Ascending aorta (tissue), 2 donors: ENCODE results near the gene HPS6. TPM values are rescaled to one million over a fixed set of nuclear protein-coding genes. Genes with fewer than 3 reads are reported as not detected.

ENCODE experiments used
- DNase-seq, 2 donors: peaks; one replicate each; pipeline ENCODE4 v3.0.0-alpha.2; 2019; ENCODE audit warnings: low spot score in 2 of 2
- H3K27ac ChIP-seq, 2 donors: fragments of 200-600 bp; sonication (generic); one replicate each; pipeline ENCODE4 v1.5.1; 2016 to 2017; ENCODE audit warnings: mild to moderate bottlenecking in 1 of 2
- H3K27me3 ChIP-seq: fragments of 200-600 bp; sonication (generic); one replicate; pipeline ENCODE4 v1.5.1; 2017
- H3K36me3 ChIP-seq, 2 donors: fragments of 200-600 bp; sonication (generic); one replicate each; pipeline ENCODE4 v1.5.1; 2016
- H3K4me1 ChIP-seq, 2 donors: fragments of 200-600 bp; sonication (generic); one replicate each; pipeline ENCODE4 v1.5.1; 2016 to 2017; ENCODE audit warnings: mild to moderate bottlenecking in 1 of 2
- H3K4me3 ChIP-seq, 2 donors: fragments of 200-600 bp; sonication (generic); one replicate each; pipeline ENCODE4 v1.5.1; 2016 to 2017; ENCODE audit warnings: mild to moderate bottlenecking in 1 of 2
- H3K9me3 ChIP-seq, 2 donors: fragments of 200-600 bp; sonication (generic); one replicate each; pipeline ENCODE4 v1.5.1; 2016
- intact Hi-C: fragments of 100-400 bp; cut with DNase I; formaldehyde crosslinking; loops from one replicate; pipeline ENCODE4 v1.15.1; 2023
- total RNA-seq: library from RNA; depleted of rRNA; stranded (reverse); fragments of >200 nt; gene quantifications from one replicate; pipeline ENCODE4 v1.1.0, GENCODE V29; 2016
- TF ChIP-seq, protein P1 (sequence below), 3 experiments: fragments of 200-600 bp in 2 of 3; fragments of 450-650 bp in 1 of 3; sonication (generic) in 2 of 3; IDR thresholded peaks; one replicate each; pipeline ENCODE4 v1.5.1; 2016 to 2019; ENCODE audit warnings: antibody characterized with exemption in 3 of 3, mild to moderate bottlenecking in 1 of 3, moderate library complexity in 1 of 3

The HPS6 gene
- total RNA-seq, 1 donor from 2014 or later: 39.9 TPM

DNA sequence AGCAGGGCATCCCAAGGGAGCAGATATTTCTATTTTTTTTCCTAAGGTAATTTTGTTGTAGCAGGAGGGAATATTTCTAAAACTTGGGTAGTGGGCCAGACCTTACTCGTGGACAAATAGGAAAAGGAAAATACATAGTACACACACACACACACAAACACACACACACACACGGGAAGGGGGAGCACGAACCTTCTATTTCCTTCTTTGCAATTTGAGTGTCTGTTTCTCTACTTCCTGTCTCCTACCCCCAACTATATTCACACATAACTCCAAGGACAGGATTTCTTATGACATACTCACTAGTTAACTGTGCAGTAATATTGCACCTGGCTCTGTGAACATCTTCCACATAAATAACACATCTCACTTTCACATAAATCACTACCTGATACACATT is 50.6 kb downstream of the HPS6 start:
- Histone ChIP-seq H3K4me1 (peaks cover 33 to 53% of the 10 kb centered on the region in 2 donors), H3K4me3 (peak overlapping the region in 1 of 2 donors; percentile 84), H3K27ac (peak overlapping the region; percentile 71 to 100), H3K9me3 (no peaks in the 10 kb centered on the region), H3K27me3 (no peaks in the 10 kb centered on the region), H3K36me3 (peaks cover 7 to 9% of the 10 kb centered on the region in 2 donors)
- TF ChIP-seq, protein P1, sequence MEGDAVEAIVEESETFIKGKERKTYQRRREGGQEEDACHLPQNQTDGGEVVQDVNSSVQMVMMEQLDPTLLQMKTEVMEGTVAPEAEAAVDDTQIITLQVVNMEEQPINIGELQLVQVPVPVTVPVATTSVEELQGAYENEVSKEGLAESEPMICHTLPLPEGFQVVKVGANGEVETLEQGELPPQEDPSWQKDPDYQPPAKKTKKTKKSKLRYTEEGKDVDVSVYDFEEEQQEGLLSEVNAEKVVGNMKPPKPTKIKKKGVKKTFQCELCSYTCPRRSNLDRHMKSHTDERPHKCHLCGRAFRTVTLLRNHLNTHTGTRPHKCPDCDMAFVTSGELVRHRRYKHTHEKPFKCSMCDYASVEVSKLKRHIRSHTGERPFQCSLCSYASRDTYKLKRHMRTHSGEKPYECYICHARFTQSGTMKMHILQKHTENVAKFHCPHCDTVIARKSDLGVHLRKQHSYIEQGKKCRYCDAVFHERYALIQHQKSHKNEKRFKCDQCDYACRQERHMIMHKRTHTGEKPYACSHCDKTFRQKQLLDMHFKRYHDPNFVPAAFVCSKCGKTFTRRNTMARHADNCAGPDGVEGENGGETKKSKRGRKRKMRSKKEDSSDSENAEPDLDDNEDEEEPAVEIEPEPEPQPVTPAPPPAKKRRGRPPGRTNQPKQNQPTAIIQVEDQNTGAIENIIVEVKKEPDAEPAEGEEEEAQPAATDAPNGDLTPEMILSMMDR (IDR thresholded peaks at IDR 0.05): no peak
- DNase-seq: no peak
- intact Hi-C loops: loop anchor here (5.0 kb wide), 1 partner anchor 37 kb away; the partner anchor contains the start of gene NOLC1

DNA sequence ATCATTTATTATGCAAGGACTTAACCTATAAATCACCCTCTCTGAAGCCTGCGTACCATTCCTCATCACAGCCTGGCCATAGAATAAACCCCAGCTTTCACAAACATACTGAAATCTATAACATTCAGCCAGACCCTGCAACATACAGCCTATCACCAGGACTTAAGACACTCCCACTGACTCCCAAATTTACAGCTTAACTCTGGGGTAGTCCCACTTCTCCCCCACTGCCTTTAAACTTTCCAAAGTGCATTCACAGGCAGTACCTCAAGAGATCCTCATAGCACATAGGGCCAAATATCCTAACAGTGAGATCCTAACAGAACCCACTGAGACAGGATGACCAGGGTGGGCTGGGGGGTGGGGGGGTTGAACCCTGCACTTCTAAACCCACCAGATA is 51.5 kb downstream of the HPS6 start:
- DNase-seq: no peak
- peaks cover 0 to under 1% of the 10 kb centered on the region in 2 donors for H3K36me3 ChIP-seq
- no peaks in the 10 kb centered on the region for H3K9me3 ChIP-seq
- H3K4me3 ChIP-seq: peak overlapping the region; percentile 88 to 94
- no peaks in the 10 kb centered on the region for H3K27me3 ChIP-seq
- intact Hi-C loops: loop anchor here (5.0 kb wide), 1 partner anchor 36 kb away; the partner anchor contains the start of gene NOLC1
- H3K27ac ChIP-seq: peak overlapping the region; percentile 98 to 100
- peaks cover 35 to 57% of the 10 kb centered on the region in 2 donors for H3K4me1 ChIP-seq
- TF ChIP-seq, protein P1 (IDR thresholded peaks at IDR 0.05): no peak

Other genes starting within 250 kb of the HPS6 start
- 66.8 TPM for gene OGA, start 246.9 kb upstream of the HPS6 start, total RNA-seq
- 1.1 TPM for gene KCNIP2, start 221.5 kb upstream of the HPS6 start, total RNA-seq
- gene ARMH3, start 9.2 kb upstream of the HPS6 start, total RNA-seq: 4.5 TPM
- gene LDB1, start 55.0 kb downstream of the HPS6 start, total RNA-seq: 29.8 TPM
- gene PPRC1, start 67.7 kb downstream of the HPS6 start, total RNA-seq: 30.7 TPM
- 33.3 TPM for gene NOLC1, start 87.0 kb downstream of the HPS6 start, total RNA-seq
- not detected for gene ELOVL3, start 160.9 kb downstream of the HPS6 start, total RNA-seq
- not detected for gene PITX3, start 176.2 kb downstream of the HPS6 start, total RNA-seq
- gene GBF1, start 180.2 kb downstream of the HPS6 start, total RNA-seq: 56.0 TPM